H54 (cell line): ENCODE results near the gene HIBADH.

Experiments
- DNase-seq: peaks from one replicate; pipeline ENCODE4 v3.0.0; 2011; ENCODE audit warnings: low spot score, mixed read lengths; ENCODE audit not compliant: insufficient read length
- FAIRE-seq: peaks from 3 replicates; lab custom pipeline; 2011; peaks lifted over from hg19 to GRCh38; lab: Jason Lieb, UNC
- POLR2A ChIP-seq: IDR thresholded peaks from 2 replicates; pipeline ENCODE4 v1.6.1; 2011; ENCODE audit warnings: low read depth, mild to moderate bottlenecking, low read length

Gene HIBADH

DNA sequence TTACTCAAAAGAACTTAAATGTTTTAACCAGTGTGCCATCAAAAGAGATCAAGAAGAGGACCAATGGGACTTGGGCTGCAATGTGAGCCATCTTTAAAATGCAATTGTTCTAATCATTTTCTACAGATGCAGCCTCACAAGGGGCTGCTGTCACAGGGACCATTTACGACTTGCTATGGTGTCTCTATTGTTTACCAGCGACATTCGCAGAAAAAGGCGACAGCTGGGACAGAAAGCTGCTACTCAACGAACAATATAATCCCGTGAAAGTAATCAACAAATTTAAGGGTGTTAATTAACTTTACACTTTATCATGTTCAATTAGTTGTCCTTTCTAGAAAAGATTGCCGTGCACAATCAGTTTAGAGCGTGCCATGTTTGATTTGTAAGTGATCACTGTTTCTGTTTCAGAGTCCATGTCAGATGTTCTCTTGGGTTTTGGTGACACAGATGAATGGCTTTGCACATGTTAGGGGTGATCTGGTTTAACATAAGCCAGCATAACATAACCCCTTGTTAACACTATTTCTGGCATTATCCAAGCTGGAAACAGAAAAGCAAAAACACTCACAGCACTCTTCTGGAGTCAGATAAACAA lies 110.8 kb downstream of the HIBADH start:
- FAIRE-seq, result peak; percentile 62
- DNase-seq, result no peak
- no peak for TF ChIP-seq POLR2A

DNA sequence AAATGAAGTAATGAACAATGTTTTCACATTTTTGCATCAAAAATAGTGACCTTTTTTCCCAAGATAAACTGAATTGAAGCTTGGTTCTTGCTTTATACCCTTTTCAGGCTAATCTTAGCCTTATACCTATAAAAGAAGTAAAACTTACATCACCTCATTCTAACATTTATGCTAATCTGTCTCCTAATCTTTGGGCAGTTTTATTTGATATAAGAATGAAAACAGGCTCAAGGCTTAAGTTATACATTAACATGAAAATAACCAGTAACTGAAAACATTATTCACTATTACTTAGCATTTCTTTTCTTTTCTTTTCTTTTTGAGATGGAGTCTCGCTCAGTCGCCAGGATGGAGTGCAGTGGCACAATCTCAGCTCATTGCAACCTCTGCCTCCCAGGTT lies 113.1 kb downstream of the HIBADH start:
- no peak for FAIRE-seq
- no peak for TF ChIP-seq POLR2A
- DNase-seq, result no peak

DNA sequence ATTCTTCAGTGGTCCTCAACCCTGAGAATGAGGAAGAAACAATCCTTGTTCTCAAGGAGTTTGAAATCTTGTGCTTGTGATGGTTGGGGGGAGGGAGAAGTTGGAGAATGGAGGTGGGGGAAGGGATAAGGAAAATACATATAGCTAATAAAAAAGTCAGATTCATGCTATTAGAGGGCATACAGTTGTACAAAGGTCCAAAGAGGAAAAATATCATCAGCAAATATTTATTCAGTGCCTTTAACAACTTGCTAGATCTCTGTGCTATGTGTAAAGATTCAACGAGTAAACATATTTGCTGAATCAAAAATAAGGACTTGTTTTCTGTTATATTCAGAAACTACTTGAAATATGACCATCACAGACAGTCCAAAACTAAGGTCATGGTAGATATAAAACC lies 114.4 kb downstream of the HIBADH start:
- FAIRE-seq (peak; percentile 79), DNase-seq (no peak)
- TF ChIP-seq POLR2A, result no peak

DNA sequence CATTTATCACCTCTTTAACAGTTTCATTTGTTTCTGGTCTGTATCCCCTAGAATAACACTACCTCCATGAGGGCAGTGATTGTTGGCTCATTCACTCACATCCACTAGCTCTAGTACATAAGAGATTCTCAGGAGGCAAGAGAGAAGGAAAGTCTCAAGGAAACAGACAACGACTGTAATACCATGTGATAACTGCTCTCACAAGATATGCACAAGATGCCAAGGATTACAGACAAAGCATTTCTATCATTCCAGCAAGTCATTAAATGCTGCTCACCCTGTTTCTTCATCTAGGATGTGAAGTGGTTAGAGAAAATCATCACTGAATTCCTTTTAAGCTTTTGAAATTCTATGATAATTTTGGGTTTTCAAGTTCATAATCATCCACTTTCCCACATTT lies 115.3 kb downstream of the HIBADH start:
- TF ChIP-seq POLR2A, result no peak
- no peak for DNase-seq

DNA sequence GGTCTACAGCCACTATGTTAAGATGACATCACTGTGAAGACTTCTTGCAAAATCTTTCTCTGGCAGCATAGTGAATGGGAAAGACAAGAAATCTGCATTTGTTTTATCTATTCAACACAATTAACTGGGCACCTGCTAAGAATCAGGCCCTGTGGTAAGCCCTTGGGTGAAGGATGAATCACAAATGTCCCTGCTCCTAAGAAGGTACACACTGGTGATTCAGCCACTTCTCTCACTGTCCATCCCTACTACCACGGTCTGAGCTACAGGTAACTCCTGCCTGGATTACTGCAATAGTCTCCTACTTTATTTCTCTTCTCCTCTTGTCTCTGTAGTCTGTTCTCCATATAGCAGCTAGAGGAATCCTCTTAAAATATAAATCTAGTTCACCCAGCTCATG lies 116.1 kb downstream of the HIBADH start:
- DNase-seq (no peak), FAIRE-seq (peak; percentile 87)
- no peak for TF ChIP-seq POLR2A

More for the DNA sequence above, 115.3 kb downstream of the HIBADH start:
- peak; percentile 80 for FAIRE-seq

DNA sequence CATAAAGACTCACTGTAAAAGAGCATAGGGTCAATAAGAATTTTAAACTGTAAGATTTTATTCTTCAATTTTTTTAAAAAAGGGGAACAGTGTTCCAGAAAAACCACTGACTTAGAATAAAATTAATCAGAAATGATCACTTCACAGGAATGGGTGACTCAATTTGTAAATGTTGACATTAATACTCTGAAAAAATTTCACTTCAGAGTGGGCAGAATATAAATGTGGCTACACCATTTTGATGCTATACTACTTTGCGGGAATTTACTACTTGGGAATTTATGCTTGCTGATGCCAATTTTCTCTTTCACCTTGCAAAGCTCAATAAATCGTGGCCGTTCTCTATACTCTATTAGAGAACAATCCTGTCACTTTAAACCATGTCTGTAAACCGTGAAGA lies 126.9 kb downstream of the HIBADH start:
- FAIRE-seq (peak; percentile 43), DNase-seq (no peak)
- TF ChIP-seq POLR2A, result no peak

DNA sequence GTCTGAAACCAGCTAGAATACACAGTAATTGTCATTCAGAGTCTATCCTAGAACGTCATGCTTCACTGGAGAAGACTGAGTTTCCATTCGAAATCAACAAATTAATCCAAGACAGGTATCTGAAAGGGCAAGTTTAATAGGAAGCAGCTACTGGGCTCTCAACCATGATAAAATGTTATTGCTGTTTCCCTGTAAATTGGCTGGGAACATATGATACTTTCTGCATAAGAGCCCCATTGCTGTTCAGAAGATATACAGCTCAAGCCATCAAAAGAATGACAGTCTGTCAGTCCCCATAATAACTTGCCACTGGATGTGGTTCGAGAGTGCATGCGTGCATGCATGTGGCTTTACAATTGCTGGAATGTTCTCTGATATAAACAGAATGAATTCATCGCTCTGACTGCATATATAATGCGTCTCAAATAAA lies 129.0 kb downstream of the HIBADH start:
- TF ChIP-seq POLR2A, result no peak
- DNase-seq (no peak), FAIRE-seq (no peak)

DNA sequence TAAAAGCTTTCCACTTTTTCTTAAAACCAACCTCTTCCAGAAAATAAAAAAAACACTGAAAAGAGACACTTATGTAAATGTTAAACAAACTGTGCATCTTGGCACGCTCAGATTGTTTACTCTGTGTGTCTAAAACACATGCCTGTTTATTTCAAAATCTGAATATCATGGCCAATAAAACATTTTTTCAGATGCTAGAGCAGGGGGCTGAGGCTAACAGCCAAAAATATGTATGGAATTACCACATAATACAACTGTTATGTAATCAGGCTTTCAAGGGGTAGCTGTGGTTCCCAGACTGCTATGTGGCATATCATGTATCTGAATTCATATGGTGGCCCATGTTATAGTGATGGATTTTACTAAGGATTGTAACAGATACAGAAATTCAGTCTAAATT lies 130.4 kb downstream of the HIBADH start:
- DNase-seq, result no peak
- FAIRE-seq, result no peak
- TF ChIP-seq POLR2A, result no peak

DNA sequence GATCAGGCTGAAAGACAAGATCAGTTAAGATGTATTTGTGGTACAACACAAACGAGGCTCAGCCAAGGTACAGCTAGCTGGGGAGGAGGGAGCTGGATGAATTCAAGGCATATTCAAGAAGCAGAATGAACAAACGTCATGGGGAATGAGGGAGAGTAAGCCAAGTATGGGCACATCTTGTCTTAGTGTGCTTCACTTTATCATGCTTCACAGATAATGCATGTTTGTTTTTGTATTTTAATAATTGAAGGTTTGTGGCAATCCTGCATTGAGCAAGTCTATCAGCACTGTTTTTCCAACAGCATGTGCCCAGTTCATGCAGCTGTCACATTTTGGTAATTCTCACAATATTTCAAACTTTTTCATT lies 135.4 kb downstream of the HIBADH start:
- no peak for TF ChIP-seq POLR2A

DNA sequence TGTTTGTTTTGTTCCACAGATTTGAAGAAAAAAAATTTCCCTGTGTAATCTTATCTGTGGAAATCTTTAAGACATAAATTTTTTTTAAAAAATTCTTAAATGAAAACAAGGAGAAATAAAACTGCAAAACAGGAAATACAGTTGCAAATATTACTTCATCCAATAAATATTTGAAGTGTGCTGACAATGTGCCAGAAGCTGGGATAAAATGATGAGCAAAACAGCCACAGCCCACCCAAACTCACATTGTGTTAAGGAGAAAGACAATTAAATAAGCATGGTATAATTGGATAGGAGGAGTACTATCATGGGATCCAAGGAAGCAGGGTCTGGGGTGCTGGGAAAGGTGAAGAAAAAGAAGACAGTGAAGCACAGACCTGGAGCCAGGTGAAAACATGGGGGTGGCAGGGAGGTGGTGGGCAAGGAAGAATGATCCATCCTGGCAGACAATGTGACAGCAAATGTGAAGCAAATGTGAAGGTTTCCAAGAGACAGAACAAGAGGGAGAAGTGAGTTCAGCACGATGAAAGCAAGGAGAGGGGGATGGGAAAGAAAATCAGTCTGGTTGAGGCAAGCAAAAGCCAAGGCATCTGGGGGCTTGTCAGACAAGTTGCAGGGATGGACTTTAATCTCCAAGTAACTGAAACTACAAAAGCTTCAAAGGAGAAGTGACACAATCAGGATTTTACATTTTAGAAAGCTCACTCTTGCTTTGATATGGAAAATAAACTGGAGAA lies 135.9 kb downstream of the HIBADH start:
- FAIRE-seq (no peak), DNase-seq (no peak)
- TF ChIP-seq POLR2A, result no peak

More for the DNA sequence above, 135.4 kb downstream of the HIBADH start:
- FAIRE-seq (no peak), DNase-seq (no peak)

DNA sequence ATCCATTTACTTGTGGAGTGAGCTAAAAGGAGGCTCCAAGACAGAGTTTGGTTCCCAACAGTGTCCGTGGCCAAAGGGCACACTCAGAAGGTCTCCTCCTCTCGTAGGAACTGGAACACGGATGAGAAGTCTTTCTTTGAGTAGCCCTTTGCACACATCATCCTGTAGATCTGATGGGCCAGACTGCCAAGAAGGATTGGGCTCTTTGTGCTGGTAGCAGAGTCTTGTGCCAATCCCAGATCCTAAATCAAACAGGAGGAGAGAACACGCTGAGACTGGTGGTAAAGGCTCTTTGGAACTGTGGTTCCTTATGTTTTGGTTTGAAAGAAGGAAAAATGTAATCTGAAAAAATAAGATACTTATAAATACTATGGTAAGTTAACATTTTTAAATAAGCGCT lies 136.6 kb downstream of the HIBADH start:
- TF ChIP-seq POLR2A, result no peak
- no peak for DNase-seq
- no peak for FAIRE-seq

DNA sequence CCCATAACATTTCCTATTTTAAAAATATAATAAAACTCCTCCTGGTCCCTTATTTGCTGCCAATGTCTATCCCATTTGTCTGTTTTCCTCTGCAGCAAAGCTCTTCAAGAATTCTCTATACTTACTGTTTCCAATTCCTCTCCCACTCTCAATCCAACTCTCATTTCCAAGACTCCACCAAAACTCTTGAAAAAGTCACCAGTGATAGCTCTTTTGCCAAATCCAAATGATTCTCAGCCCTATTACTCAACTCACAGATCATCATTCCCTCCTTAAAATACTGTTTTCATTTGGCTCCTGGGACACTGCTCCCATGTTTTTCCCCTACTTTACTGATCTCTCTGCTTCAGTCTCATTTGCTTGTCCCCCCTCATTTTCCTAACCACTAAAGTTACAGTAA lies 139.4 kb downstream of the HIBADH start:
- FAIRE-seq (no peak), DNase-seq (no peak)
- no peak for TF ChIP-seq POLR2A

DNA sequence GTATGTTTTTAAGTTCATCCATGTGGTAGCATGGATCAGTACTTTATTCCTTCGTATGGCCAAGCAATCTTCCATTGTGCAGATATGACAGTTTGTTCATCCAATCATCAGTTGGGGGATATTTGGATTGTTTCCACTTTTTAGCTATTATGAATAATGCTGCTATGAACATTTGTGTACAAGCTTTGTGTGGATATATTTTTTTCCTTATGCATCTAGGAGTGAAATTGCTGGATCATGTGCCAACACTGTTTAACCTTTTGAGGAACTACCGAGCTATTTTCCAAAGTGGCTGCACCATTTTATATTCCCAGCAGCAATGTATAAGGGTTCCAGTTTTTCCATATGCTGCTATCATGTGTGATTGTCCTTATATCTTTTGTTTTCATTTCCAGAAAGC lies 140.1 kb downstream of the HIBADH start:
- DNase-seq (no peak), FAIRE-seq (no peak)
- no peak for TF ChIP-seq POLR2A

DNA sequence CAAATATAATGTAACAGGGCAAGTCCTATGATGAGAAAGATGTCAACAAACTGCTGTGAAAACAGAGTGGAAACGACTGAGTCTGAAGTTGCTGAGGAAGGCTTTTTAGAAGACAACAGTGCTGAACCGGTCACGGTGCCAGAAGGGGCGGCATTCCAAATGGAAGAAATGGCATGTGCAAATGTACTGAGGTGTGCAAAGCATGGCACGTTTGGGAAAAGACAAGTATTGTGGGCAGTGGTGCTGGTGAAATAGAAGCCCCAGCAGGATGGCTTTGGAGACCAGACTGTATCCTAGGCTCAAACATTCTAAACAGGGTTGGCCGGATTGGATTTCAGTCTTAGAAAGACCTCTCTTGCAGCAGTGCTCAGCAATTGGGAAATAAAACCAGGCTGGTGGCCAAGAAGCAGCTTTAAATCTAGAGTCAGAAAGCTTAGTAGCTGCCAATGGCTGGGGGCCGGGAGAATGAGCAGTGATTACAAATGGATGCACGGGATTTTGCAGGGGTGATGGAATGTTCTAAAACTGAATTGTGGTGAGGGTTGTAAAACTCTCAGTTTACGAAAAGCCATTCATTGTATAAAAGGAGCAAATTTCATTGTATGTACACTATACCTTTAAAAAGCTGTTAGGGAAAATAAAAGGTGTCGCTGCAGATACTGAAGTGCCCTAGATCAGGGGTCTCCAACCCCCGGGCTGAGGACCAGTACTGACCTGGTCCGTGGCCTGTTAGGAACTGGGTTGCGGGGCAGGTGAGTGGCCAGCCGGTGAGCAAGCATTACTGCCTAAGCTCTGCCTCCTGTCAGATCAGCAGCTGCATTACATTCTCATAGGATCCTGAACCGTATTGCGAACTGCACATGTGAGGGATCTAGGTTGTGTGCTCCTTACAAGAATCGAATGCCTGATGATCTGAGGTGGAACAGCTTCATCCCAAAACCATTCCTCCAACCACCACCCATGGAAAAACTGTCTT lies 141.6 kb downstream of the HIBADH start:
- DNase-seq, result no peak
- no peak for FAIRE-seq

More for the DNA sequence above, 141.6 kb downstream of the HIBADH start:
- no peak for TF ChIP-seq POLR2A
